Endodermal cell (in vitro differentiated cells): ENCODE results near the gene PALMD. TPM values are rescaled to one million over a fixed set of nuclear protein-coding genes. Genes with fewer than 3 reads are reported as not detected.

ENCODE experiments used
- DNase-seq: peaks from one replicate; pipeline ENCODE4 v3.0.0-alpha.2; 2017
- H3K27ac ChIP-seq: 2 replicates; pipeline ENCODE4 v1.5.1; 2013; ENCODE audit warnings: mild to moderate bottlenecking, low read depth, low read length, moderate library complexity
- H3K27me3 ChIP-seq: 2 replicates; pipeline ENCODE4 v1.6.1; 2013; ENCODE audit warnings: mild to moderate bottlenecking, low read length, moderate library complexity; ENCODE audit not compliant: insufficient read depth, control insufficient read depth, poor library complexity, severe bottlenecking
- H3K36me3 ChIP-seq: 2 replicates; pipeline ENCODE4 v1.7.0; 2013; ENCODE audit warnings: mild to moderate bottlenecking, low read length, moderate library complexity; ENCODE audit not compliant: control insufficient read depth, insufficient read depth
- H3K4me1 ChIP-seq: one replicate; pipeline ENCODE4 v1.7.0; 2013; ENCODE audit warnings: low read length; ENCODE audit not compliant: control insufficient read depth, insufficient read depth
- H3K4me3 ChIP-seq: 2 replicates; pipeline ENCODE4 v1.5.1; 2013; ENCODE audit warnings: mild to moderate bottlenecking, low read length, moderate library complexity
- H3K9ac ChIP-seq: 2 replicates; pipeline ENCODE4 v1.6.1; 2013; ENCODE audit warnings: mild to moderate bottlenecking, low read length, moderate library complexity; ENCODE audit not compliant: poor library complexity, severe bottlenecking; ENCODE audit errors: extremely low read depth
- H3K9me3 ChIP-seq: 2 replicates; pipeline ENCODE4 v1.6.1; 2013; ENCODE audit warnings: mild to moderate bottlenecking, low read length, moderate library complexity; ENCODE audit not compliant: control insufficient read depth
- H3K27ac Mint-ChIP-seq: 2 replicates; pipeline ENCODE4 v1.8.0; 2020; ENCODE audit warnings: mixed read lengths
- H3K27me3 Mint-ChIP-seq: 2 replicates; pipeline ENCODE4 v1.8.0; 2021; ENCODE audit warnings: mild to moderate bottlenecking, mixed read lengths; ENCODE audit not compliant: insufficient read depth
- H3K36me3 Mint-ChIP-seq: 2 replicates; pipeline ENCODE4 v1.8.0; 2020; ENCODE audit warnings: low read depth, mixed read lengths
- H3K4me1 Mint-ChIP-seq: 2 replicates; pipeline ENCODE4 v1.8.0; 2020; ENCODE audit warnings: mixed read lengths
- H3K4me3 Mint-ChIP-seq: 2 replicates; pipeline ENCODE4 v1.8.0; 2020; ENCODE audit warnings: mild to moderate bottlenecking, moderate library complexity, mixed read lengths
- H3K9me3 Mint-ChIP-seq: 2 replicates; pipeline ENCODE4 v1.8.0; 2020; ENCODE audit warnings: mild to moderate bottlenecking, mixed read lengths
- WGBS, 2 experiments: methylation state at CpG; one replicate each; pipeline versions ENCODE4 v1.1.5 to v1.1.7; 2013; ENCODE audit warnings: missing lambda C conversion rate in 2 of 2, mixed read lengths in 1 of 2; ENCODE audit not compliant: insufficient coverage in 1 of 2, insufficient read length in 1 of 2; 5-methylcytosine and 5-hydroxymethylcytosine counted together
- total RNA-seq, 2 donors: library from RNA; stranded (reverse); fragmentation: NEBNext Ultra II Directional in 1 of 2; extraction: Animal tissue kit (Norgen Biotek cat#: 25700) in 1 of 2; gene quantifications; 2 replicates in 1 of 2; 3 replicates in 1 of 2; pipeline ENCODE4 v1.2.1, GENCODE V29; 2021
- TF ChIP-seq, protein P1 (sequence below): fragments of 200-600 bp; sonication (generic); conservative IDR thresholded peaks from 2 replicates; pipeline ENCODE4 v1.5.0; 2021; ENCODE audit warnings: antibody characterized with exemption, mild to moderate bottlenecking

Gene PALMD
- total RNA-seq, 2 donors from 2014 or later = 0.24 to 0.26 TPM

DNA sequence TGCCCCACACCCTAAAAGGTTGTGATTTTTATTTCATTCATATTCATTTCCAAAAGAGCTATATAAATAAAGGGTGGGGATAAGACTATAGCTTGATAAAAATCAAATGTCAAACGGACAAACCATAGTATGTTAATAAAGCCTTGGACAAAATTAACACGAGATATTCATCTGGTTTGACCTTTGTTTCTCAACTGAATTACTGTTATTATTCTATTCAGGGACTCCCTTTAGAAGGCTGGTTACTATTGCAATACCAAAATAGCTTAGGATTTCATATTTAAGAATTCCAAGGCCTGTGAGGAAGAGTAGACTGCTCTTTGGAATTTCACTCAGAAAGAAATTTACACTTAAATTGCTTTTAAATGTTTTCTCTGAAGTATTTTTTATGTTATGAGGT, 10.2 kb upstream of the PALMD start:
- peaks cover 22% of the 10 kb centered on the region for H3K4me1 ChIP-seq
- no peaks in the 10 kb centered on the region for H3K9me3 Mint-ChIP-seq
- peaks cover 31% of the 10 kb centered on the region for H3K4me1 Mint-ChIP-seq
- WGBS, 2 experiments = 80 to 90% methylated on average over 1 to 2 of the region's 2 CpGs
- peak overlapping the region; percentile 5 for H3K4me3 ChIP-seq
- no peak overlapping the region for H3K9ac ChIP-seq
- no peak for DNase-seq
- no peaks in the 10 kb centered on the region for H3K36me3 Mint-ChIP-seq
- no peaks in the 10 kb centered on the region for H3K36me3 ChIP-seq
- H3K27me3 ChIP-seq = no peaks in the 10 kb centered on the region
- no peak overlapping the region for H3K27ac Mint-ChIP-seq
- H3K27me3 Mint-ChIP-seq = no peaks in the 10 kb centered on the region
- TF ChIP-seq, protein P1, sequence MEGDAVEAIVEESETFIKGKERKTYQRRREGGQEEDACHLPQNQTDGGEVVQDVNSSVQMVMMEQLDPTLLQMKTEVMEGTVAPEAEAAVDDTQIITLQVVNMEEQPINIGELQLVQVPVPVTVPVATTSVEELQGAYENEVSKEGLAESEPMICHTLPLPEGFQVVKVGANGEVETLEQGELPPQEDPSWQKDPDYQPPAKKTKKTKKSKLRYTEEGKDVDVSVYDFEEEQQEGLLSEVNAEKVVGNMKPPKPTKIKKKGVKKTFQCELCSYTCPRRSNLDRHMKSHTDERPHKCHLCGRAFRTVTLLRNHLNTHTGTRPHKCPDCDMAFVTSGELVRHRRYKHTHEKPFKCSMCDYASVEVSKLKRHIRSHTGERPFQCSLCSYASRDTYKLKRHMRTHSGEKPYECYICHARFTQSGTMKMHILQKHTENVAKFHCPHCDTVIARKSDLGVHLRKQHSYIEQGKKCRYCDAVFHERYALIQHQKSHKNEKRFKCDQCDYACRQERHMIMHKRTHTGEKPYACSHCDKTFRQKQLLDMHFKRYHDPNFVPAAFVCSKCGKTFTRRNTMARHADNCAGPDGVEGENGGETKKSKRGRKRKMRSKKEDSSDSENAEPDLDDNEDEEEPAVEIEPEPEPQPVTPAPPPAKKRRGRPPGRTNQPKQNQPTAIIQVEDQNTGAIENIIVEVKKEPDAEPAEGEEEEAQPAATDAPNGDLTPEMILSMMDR = no peak
- H3K4me3 Mint-ChIP-seq = no peak overlapping the region
- no peak overlapping the region for H3K27ac ChIP-seq
- no peaks in the 10 kb centered on the region for H3K9me3 ChIP-seq

DNA sequence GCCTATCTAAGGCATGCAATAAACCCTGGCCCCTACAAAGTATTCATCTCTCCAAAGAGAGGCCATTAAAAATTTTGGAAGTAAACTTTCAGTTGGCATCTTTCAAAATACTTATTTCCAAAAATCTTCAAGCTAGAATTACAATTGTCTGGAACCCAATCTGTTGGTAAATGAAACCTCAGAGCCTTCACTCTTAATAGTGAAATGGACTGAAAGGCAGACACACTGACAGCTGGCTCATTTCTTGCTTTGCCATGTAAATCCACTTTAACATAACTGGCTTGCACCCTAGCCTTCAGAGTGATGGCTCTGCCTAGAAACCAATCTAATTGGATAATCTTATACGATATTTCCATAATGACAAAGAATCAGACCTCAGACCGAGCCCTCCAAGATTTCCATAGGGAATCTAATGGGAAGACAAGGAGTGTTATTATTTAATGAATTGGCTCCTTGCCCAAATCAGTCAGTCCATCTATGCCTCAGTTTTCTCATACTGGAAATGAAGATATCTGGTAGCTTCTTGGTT, 9.2 kb upstream of the PALMD start:
- no peak overlapping the region for H3K27ac Mint-ChIP-seq
- no peaks in the 10 kb centered on the region for H3K9me3 Mint-ChIP-seq

DNA sequence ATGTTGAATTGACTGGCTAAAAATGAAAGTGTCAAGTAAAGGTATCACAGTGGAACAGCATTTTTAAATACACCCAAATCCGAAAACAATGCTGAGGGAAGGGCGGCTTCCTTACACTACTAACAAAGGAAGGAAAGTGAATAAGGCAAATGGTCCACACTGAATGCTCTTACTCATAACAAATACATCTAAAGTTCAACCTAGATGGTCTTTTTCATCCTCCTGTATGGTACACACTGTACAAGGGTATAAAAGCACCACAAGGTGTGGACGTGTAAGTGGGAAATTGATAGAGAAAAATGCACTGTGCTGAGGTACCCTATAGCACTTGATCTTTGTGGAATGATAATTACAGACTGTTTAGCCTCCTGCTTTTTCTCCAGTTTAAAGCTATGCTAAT, 7.1 kb upstream of the PALMD start:
- H3K9ac ChIP-seq = no peak overlapping the region
- H3K27me3 ChIP-seq = no peaks in the 10 kb centered on the region
- H3K9me3 ChIP-seq = no peaks in the 10 kb centered on the region
- H3K4me1 ChIP-seq = peaks cover 22% of the 10 kb centered on the region
- H3K9me3 Mint-ChIP-seq = no peaks in the 10 kb centered on the region
- no peaks in the 10 kb centered on the region for H3K36me3 Mint-ChIP-seq
- peaks cover 29% of the 10 kb centered on the region for H3K4me1 Mint-ChIP-seq
- H3K27ac ChIP-seq = no peak overlapping the region
- TF ChIP-seq, protein P1 = no peak
- no peak overlapping the region for H3K4me3 ChIP-seq
- no peak for DNase-seq
- H3K4me3 Mint-ChIP-seq = no peak overlapping the region
- no peaks in the 10 kb centered on the region for H3K36me3 ChIP-seq
- 93% methylated on average over 3 of the region's 3 CpGs; no CpG with 5 or more reads in 1 of the 2 experiments for WGBS, 2 experiments
- no peak overlapping the region for H3K27ac Mint-ChIP-seq
- H3K27me3 Mint-ChIP-seq = no peaks in the 10 kb centered on the region

More for the DNA sequence above, 9.2 kb upstream of the PALMD start:
- H3K27me3 ChIP-seq = no peaks in the 10 kb centered on the region
- WGBS, 2 experiments = 96 to 100% methylated on average over 1 to 2 of the region's 2 CpGs
- H3K27ac ChIP-seq = no peak overlapping the region
- no peak overlapping the region for H3K4me3 ChIP-seq
- peaks cover 31% of the 10 kb centered on the region for H3K4me1 Mint-ChIP-seq
- no peaks in the 10 kb centered on the region for H3K9me3 ChIP-seq
- H3K36me3 ChIP-seq = no peaks in the 10 kb centered on the region
- H3K4me1 ChIP-seq = peaks cover 22% of the 10 kb centered on the region
- TF ChIP-seq, protein P1 = no peak
- no peak for DNase-seq
- H3K36me3 Mint-ChIP-seq = no peaks in the 10 kb centered on the region
- H3K9ac ChIP-seq = no peak overlapping the region
- no peaks in the 10 kb centered on the region for H3K27me3 Mint-ChIP-seq
- no peak overlapping the region for H3K4me3 Mint-ChIP-seq
